Gastroesophageal sphincter (tissue), 3 donors: ENCODE results near the gene CACNA1I.

Experiments used
- CTCF ChIP-seq, 4 experiments: fragments of 200-600 bp in 2 of 4; fragments of 450-650 bp in 2 of 4; sonication (generic) in 1 of 4; IDR thresholded peaks; one replicate each; pipeline ENCODE4 v1.5.1; 2017 to 2019; ENCODE audit warnings: antibody characterized with exemption in 4 of 4, mild to moderate bottlenecking in 2 of 4, moderate library complexity in 2 of 4
- EP300 ChIP-seq: sonication (generic); formaldehyde crosslinking; IDR thresholded peaks from one replicate; pipeline ENCODE4 v1.6.1; 2017; ENCODE audit warnings: antibody characterized with exemption, mild to moderate bottlenecking
- POLR2A ChIP-seq, 2 donors: fragments of 450-650 bp; IDR thresholded peaks; one replicate each; pipeline ENCODE4 v1.6.1; 2017; ENCODE audit warnings: antibody characterized with exemption in 2 of 2, mild to moderate bottlenecking in 2 of 2, moderate library complexity in 1 of 2
- POLR2AphosphoS5 ChIP-seq: sonication (generic); formaldehyde crosslinking; IDR thresholded peaks from one replicate; pipeline ENCODE4 v1.6.1; 2017; ENCODE audit warnings: antibody characterized with exemption

- TF ChIP-seq CTCF (IDR thresholded peaks at IDR 0.05), result no peak
- TF ChIP-seq EP300, result no peak
- no peak for TF ChIP-seq POLR2AphosphoS5
- no peak for TF ChIP-seq POLR2A (IDR thresholded peaks at IDR 0.05)
These were observed 85.3 kb downstream of the CACNA1I start for GRCh38 chr22:39655831-39656230.
